DND-41 (cell line): ENCODE data around the gene TGFA.

Experiments used
- ATAC-seq: fragments of 200-7000 bp; cut with Tn5 transposase; 3 replicates; pipeline ENCODE4 v1.9.1; 2021; ENCODE audit warnings: low read depth; ENCODE audit not compliant: insufficient read depth
- DNase-seq: peaks from one replicate; pipeline ENCODE4 v3.0.0-alpha.2; 2020
- H2AFZ ChIP-seq: 2 replicates; pipeline ENCODE4 v1.6.0; 2012; ENCODE audit warnings: low read depth, low read length
- H3K27ac ChIP-seq: 2 replicates; pipeline ENCODE4 v1.5.1; 2012; ENCODE audit warnings: low read length, inconsistent platforms
- H3K27me3 ChIP-seq: fragments of 200-600 bp; sonication (generic); 2 replicates; pipeline ENCODE4 v1.6.0; 2012; ENCODE audit warnings: low read length, mild to moderate bottlenecking, inconsistent platforms; ENCODE audit not compliant: insufficient read depth, poor library complexity
- H3K36me3 ChIP-seq: 2 replicates; pipeline ENCODE4 v1.5.1; 2012; ENCODE audit warnings: low read length, inconsistent platforms; ENCODE audit not compliant: insufficient read depth
- H3K4me1 ChIP-seq: 2 replicates; pipeline ENCODE4 v1.5.1; 2012; ENCODE audit warnings: mild to moderate bottlenecking, low read length; ENCODE audit not compliant: insufficient read depth
- H3K4me2 ChIP-seq: 2 replicates; pipeline ENCODE4 v1.6.0; 2012; ENCODE audit warnings: mild to moderate bottlenecking, moderate library complexity, low read length, inconsistent platforms; ENCODE audit not compliant: insufficient read depth
- H3K4me3 ChIP-seq, 2 experiments: fragments of 200-600 bp in 1 of 2; shearing (Covaris generic) in 1 of 2; 2 replicates each; pipeline ENCODE4 v1.5.1; 2012 to 2016; ENCODE audit warnings: inconsistent platforms in 2 of 2, low read length in 2 of 2, mild to moderate bottlenecking in 2 of 2, low read depth in 1 of 2, moderate library complexity in 1 of 2
- H3K79me2 ChIP-seq: 2 replicates; pipeline ENCODE4 v1.6.0; 2012; ENCODE audit warnings: low read length, inconsistent platforms; ENCODE audit not compliant: insufficient read depth
- H3K9ac ChIP-seq: 2 replicates; pipeline ENCODE4 v1.6.0; 2012; ENCODE audit warnings: low read depth, mild to moderate bottlenecking, inconsistent platforms, low read length, moderate library complexity
- H3K9me3 ChIP-seq: 2 replicates; pipeline ENCODE4 v1.5.1; 2012; ENCODE audit warnings: low read length, moderate library complexity, mild to moderate bottlenecking, inconsistent platforms; ENCODE audit not compliant: insufficient read depth, severe bottlenecking
- H4K20me1 ChIP-seq: 2 replicates; pipeline ENCODE4 v1.6.0; 2012; ENCODE audit warnings: low read length; ENCODE audit not compliant: insufficient read depth
- CTCF ChIP-seq: IDR thresholded peaks from 2 replicates; pipeline ENCODE4 v1.5.1; 2012; ENCODE audit warnings: borderline replicate concordance, low read length, moderate library complexity, mild to moderate bottlenecking; ENCODE audit not compliant: poor library complexity, severe bottlenecking; ENCODE audit errors: extremely low read depth
- EZH2 ChIP-seq: IDR thresholded peaks from 3 replicates; pipeline ENCODE4 v1.6.1; 2012; ENCODE audit warnings: borderline replicate concordance, low read depth, mild to moderate bottlenecking, moderate library complexity, low read length, inconsistent platforms; ENCODE audit not compliant: severe bottlenecking

TGFA gene

GRCh38 chr2:70477441-70477844 is 76.2 kb downstream of the TGFA start:
- H3K9ac ChIP-seq: no peak overlapping the region
- H3K27me3 ChIP-seq: peaks cover 26% of the 10 kb centered on the region
- ATAC-seq (no peak), DNase-seq (no peak)
- no peaks in the 10 kb centered on the region for H3K36me3 ChIP-seq
- no peaks in the 10 kb centered on the region for H3K79me2 ChIP-seq
- H3K4me3 ChIP-seq: no peak overlapping the region
- H3K27ac ChIP-seq: no peak overlapping the region
- no peaks in the 10 kb centered on the region for H3K4me1 ChIP-seq
- no peak overlapping the region for H2AFZ ChIP-seq
- no peak for TF ChIP-seq EZH2
- no peak for TF ChIP-seq CTCF
- H4K20me1 ChIP-seq: no peaks in the 10 kb centered on the region
- H3K4me2 ChIP-seq: no peak overlapping the region
- no peaks in the 10 kb centered on the region for H3K9me3 ChIP-seq

DNA sequence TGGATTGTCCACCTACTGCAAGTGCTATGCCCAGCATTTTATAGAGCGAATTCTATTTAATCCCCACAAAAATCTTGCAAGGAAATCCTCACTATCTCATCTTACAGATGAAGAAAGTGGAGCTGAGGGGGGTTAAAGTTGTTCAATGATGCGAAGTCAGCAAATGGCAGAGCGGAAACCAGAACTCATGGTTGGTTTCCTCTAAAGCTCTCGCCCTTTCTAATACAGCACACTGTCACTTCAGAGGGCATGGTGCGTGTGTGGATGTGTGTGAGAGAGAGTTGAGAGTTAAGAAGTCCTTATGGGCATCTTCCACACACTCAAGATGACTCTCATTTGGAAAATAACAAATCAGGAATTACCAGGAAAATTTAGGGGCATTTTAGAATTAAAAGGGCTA is 78.4 kb downstream of the TGFA start:
- DNase-seq: no peak
- H3K9ac ChIP-seq: no peak overlapping the region
- peaks cover 26% of the 10 kb centered on the region for H3K27me3 ChIP-seq
- no peaks in the 10 kb centered on the region for H3K36me3 ChIP-seq
- no peaks in the 10 kb centered on the region for H3K79me2 ChIP-seq
- H3K27ac ChIP-seq: no peak overlapping the region
- no peak overlapping the region for H3K4me3 ChIP-seq
- no peak for ATAC-seq
- H2AFZ ChIP-seq: no peak overlapping the region
- H4K20me1 ChIP-seq: no peaks in the 10 kb centered on the region
- no peak for TF ChIP-seq CTCF
- no peak for TF ChIP-seq EZH2
- no peaks in the 10 kb centered on the region for H3K9me3 ChIP-seq
- H3K4me2 ChIP-seq: no peak overlapping the region
- H3K4me1 ChIP-seq: no peaks in the 10 kb centered on the region

DNA sequence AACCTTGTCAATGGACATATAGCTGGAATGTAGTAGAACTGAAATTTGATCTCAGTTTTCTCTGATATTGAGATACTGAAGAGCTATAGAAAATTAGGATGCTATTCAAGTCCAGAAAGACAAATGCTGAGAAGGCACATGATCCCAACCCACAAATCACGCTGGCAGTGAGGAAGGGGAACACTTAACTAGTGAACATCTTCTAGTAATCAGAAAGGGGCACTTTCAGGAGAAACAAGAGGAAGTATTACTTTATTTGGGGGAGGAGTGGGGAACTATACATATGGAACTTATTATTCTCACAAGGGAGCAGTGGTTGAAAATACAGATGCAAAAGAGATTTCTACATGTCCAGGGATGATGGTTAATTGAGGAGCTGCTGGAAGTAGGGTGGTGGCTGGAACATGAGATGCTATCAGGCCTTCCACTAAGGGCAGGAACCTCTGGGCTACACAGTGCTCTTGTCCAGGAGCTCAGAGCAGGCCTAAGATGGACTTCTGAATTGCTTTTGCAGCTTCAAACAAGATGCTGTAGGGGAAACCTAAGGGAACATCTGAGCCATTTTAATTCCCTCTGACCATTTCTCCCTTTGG is 79.3 kb downstream of the TGFA start:
- ATAC-seq (no peak), DNase-seq (no peak)
- H3K4me3 ChIP-seq: no peak overlapping the region
- H3K4me1 ChIP-seq: no peaks in the 10 kb centered on the region
- TF ChIP-seq EZH2 (no peak), CTCF (no peak)
- H3K27me3 ChIP-seq: peaks cover 22% of the 10 kb centered on the region
- no peak overlapping the region for H3K9ac ChIP-seq
- H3K79me2 ChIP-seq: no peaks in the 10 kb centered on the region
- no peaks in the 10 kb centered on the region for H3K9me3 ChIP-seq
- no peaks in the 10 kb centered on the region for H4K20me1 ChIP-seq
- no peak overlapping the region for H3K27ac ChIP-seq
- no peak overlapping the region for H3K4me2 ChIP-seq
- no peak overlapping the region for H2AFZ ChIP-seq
- H3K36me3 ChIP-seq: no peaks in the 10 kb centered on the region

GRCh38 chr2:70473101-70473722 is 80.4 kb downstream of the TGFA start:
- Histone ChIP-seq H3K4me2 (no peak overlapping the region), H2AFZ (no peak overlapping the region), H3K79me2 (no peaks in the 10 kb centered on the region), H3K4me3 (no peak overlapping the region), H3K9me3 (no peaks in the 10 kb centered on the region), H4K20me1 (no peaks in the 10 kb centered on the region), H3K27ac (no peak overlapping the region), H3K27me3 (peaks cover 22% of the 10 kb centered on the region), H3K36me3 (no peaks in the 10 kb centered on the region), H3K9ac (no peak overlapping the region), H3K4me1 (no peaks in the 10 kb centered on the region)
- DNase-seq (no peak), ATAC-seq (no peak)
- TF ChIP-seq EZH2 (no peak), CTCF (no peak)
